Stimulated activated CD8-positive, alpha-beta memory T cell treated with anti-CD3 and anti-CD28 coated beads, Interleukin-4, amount 100 ng/mL, for 48 hours (primary cell): ENCODE results near the gene CBLL2.
"Not testable (repeated sequence)": the region's sequence is repeated elsewhere in the genome, so short reads cannot be mapped to it uniquely, and the experiment has no call there.

Experiments used
- DNase-seq: peaks from one replicate; pipeline ENCODE4 v3.0.0-alpha.2; 2020

Gene CBLL2, protein sequence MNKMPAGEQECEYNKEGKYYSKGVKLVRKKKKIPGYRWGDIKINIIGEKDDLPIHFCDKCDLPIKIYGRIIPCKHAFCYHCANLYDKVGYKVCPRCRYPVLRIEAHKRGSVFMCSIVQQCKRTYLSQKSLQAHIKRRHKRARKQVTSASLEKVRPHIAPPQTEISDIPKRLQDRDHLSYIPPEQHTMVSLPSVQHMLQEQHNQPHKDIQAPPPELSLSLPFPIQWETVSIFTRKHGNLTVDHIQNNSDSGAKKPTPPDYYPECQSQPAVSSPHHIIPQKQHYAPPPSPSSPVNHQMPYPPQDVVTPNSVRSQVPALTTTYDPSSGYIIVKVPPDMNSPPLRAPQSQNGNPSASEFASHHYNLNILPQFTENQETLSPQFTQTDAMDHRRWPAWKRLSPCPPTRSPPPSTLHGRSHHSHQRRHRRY

DNA sequence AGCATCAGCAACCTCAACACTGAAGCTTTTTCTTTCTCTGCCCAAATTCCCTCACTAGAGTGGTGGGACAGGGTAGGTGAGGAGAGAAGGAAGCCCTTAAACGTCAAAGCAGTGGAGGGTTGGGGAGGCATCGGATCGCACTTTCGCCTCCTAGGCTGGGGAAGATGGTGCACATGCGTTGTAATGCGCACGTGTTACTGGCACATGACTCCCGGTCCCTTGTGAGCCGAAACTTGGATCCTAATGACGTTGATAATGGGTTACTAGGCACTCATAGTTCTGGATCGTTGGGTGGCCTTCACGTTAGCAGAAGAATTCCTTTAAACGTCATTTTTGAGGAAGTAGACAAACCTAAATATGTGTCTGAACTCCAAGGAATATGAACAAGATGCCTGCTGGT, at the start of gene CBLL2:
Gene CBLL2, plus strand, starts transcription at position 301 of the 400 bp plus-strand sequence. Its CDS starts 79 bp downstream, at position 380.
- DNase-seq, result no peak

DNA sequence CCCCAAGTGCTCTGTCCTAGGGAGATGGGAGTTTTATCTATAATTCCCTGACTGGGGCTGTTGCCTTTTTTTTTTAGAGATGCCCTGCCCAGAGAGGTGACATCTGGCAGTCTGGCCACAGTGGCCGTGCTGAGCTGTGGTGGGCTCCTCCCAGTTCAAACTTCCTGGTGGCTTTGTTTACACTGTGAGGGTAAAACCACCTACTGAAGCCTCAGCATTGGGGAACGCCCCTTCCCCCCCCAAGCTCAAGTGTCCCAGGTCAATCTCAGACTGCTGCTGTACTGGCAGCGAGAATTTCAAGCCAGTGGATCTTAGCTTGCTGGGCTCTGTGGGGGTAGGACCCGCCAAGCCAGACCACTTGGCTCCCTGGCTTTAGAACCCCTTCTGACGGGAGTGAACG, 38.3 kb upstream of the CBLL2 start:
- no peak for DNase-seq

DNA sequence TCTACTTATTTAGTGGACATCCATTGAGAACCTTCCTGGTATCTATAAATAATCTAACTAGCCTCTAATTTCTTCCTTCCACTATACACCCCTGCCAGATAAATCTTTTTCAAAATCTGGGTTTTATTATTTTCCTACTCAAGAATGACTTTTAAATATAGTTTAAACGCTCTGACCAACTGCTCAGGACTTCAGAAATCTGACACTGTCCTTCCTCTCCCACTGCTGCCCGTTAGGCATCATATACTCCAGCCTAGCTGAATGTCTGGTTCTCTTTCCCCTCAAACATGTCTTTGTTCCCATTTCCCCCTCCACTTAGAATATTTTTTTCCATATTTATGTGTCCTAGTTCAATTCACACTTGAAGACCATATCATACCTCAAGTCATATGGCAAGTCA, 35.2 kb upstream of the CBLL2 start:
- DNase-seq, result no peak

DNA sequence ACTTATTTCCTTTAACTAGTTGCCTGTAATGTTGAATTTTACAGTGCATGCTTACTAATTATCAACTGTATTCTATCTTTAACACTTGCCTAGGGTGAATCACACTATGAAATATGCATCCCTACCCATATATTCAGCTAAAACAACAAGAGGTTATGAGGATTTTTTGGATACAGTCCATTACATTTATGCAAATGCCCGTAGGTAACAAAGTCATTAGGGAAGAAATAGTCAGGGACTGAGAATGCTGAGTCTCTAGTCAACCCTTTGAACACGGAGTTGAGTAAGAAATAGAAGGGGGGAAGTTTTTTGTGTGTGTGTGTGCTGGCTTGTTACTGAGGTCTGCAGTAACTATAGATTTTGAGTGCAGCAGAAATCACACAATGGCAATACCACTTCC, 26.1 kb upstream of the CBLL2 start:
- no peak for DNase-seq

DNA sequence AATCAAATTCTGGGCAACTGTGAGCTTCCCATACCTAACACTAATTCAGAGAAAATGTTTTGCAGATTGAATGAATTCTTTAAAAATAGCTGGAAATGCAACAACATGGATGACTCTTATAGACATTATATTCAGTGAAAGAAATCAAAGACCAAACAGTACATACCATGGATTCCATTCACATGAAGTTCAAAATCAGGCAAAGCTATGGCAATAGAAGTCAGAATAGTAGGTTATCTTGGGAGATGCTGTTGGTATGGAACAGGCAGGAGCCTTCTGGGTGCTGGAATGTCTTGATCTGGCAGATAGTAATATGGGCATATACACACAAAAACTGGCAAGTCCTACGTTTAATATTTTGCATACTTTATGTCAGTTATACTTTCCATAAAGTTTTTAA, 25.5 kb upstream of the CBLL2 start:
- no peak for DNase-seq

DNA sequence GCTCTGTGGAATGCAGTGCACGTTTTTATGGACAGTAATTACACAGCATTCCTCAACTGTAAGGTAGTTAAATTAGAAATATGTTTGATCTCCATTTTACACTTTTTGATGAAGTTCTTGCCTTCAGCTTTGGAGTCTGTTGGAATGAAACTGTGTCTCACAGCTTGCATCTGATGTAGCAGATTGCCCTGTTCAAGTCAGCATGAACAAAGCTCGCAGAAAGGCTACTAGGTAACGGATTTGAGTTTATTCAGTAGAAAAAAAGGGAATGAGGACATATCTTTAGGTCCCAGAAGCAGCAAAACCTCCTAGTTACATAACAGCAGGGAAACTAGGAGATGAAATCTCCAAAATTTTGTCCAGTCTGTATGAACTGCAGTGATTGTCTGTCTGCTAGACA, 24.3 kb upstream of the CBLL2 start:
- DNase-seq, result no peak

DNA sequence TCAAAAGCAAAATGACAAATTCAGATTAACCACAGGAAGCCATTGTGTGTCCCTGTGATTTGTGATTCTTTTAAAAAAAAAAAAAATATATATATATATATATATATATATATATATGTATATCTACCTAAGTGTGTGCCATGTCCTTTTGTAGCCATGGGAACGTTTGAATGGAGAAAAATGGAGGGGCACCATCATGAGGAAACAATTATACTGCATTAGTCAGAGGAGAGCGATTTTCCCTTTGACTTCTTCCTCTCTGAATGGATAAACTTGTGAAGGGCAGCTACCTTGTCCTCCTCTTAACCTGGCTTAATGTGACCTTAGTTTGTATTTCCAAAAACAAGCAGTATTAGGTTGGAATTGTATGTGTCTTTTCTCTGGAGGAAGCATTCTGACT, 23.3 kb upstream of the CBLL2 start:
- no peak for DNase-seq

DNA sequence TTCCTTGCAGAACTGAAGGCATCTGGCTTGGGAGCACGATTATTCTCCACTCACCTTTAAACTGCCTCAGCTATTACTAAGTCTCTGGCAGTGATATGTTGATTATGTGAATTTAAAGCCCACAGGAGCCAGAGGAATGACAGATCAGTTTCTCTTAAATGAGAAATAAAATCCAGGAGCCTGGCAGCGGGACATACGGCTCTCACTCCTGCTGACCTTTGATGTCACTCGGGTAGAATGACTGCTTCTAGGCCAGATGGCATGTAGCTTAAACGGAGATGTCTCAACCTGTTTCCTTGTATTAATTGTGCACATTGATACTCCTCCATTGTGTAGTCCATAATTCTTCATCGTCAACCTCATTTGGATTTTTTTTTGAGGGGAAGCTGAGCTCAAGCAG, 4.0 kb upstream of the CBLL2 start:
- no peak for DNase-seq

DNA sequence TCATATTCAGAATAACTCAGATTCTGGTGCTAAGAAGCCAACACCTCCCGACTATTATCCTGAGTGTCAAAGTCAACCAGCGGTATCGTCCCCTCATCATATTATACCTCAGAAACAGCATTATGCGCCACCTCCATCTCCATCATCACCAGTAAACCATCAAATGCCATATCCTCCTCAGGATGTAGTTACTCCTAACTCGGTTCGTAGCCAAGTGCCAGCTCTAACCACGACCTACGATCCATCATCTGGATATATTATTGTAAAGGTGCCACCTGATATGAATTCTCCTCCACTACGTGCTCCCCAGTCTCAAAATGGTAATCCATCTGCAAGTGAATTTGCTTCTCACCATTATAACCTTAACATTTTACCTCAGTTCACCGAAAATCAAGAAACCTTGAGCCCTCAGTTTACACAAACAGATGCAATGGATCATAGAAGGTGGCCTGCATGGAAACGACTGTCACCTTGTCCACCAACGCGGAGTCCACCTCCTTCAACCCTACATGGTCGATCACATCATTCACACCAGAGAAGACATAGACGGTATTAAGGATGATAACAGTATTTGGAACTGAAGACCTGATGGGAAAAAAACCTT, 1.1 kb downstream of the CBLL2 start:
- DNase-seq, result no peak

DNA sequence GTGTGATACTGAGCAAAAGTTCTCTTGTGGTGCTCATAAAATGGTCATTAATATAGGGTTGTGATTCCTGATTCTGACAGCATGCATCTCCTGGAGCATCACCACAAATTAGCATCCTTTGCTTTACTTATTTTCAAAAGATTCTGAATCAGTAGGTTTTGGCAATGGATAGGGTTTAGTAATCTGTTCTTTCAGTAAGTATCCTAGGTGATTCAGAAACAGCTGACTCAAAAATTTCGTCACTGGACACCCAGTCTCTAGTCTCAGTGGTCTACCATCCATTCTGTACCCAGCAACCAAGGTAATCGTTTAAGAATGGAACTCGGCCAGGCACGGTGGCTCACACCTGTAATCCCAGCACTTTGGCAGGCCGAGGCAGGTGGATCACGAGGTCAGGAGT, 4.1 kb downstream of the CBLL2 start:
- no peak for DNase-seq

DNA sequence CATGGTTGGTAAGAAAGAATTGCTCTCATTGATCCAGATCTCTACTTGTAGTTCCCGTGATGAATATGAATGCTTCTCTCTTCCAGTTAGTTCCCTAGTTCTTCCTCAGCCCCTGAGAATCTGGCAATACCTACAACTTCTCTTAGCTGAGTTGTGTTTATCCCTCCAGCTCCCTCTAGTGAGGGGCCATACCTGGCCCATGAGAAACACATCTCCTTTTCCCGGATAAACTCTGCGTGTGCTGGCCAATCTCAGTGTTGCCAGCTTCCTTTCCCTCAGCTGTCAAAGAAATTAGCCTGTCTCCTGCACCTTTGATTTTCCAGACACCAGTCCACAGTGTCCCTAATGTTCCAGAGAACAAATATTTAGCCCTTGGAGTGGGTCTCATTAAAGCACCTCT, 5.7 kb downstream of the CBLL2 start:
- DNase-seq, result no peak

DNA sequence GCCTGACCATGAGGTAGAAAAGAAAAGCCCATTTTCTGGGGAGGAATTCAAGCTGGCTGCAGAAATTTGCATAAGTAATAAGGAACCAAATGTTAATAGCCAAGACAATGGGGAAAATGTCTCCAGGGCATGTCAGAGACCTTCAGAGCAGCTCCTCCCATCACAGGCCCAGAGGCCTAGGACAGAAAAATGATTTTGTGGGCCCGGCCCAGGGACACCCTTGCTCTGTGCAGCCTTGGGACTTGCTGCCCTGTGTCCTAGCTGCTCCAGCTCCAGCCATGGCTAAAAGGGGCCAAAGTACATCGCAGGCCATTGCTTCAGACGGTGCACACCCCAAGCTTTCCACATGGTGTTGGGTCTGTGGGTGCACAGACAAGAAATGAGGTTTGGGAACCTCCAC, 16.5 kb downstream of the CBLL2 start:
- DNase-seq, result not testable (repeated sequence)

DNA sequence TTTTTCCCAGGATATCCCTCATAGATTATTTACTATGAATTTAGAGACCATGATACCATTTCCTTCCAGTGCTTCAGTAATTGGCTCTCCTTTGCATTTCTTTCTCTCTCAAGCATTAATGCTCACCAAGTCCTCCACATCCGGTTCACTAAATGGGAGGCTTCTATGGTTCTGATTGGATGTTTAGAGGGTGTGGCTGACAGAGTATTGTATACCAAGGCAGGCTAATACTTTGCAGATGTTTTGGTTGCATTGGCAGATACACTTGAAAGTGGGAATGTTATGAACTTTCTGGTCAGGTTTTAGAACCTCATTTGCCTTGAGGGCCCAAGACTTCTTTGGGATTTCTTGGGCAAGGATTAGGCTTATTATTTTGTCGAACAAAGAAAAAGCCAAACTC, 24.2 kb downstream of the CBLL2 start:
- no peak for DNase-seq

DNA sequence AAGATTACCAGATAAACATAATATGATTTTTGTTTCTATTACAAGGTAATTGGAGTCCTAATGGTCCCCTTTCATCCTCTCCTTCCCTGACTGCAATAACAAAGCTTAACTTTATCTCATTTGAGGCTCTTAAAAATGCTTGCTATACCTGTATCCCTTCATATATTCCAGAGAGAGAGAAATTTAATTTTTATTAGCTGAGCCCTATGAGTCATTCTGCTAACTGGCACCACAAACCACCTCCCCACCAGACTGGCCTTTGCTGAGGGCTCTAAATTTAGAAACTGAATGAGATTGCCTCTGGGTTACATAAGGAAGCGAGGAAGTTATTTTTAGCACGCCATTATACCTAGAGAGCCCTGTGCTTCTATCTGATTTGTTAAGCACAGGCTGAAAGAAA, 27.4 kb downstream of the CBLL2 start:
- no peak for DNase-seq

DNA sequence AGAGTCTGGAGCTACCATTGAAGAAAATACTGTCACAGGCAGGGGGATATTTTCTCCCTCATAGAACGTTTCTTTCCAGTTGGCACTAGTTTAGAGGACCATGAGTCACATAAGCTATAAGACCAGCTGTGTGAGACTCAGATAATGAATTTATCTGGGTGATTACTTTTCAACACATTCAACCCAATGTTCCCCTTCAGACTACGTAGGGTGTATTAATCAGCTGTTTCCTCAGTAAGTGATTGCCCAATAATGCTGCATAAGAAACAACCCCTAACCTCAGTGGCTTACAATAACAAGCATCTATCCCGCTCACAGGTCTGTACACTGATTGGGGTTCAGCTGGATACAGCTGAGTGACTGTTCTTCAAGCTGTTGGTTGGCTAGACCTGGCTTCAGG, 38.1 kb downstream of the CBLL2 start:
- no peak for DNase-seq

DNA sequence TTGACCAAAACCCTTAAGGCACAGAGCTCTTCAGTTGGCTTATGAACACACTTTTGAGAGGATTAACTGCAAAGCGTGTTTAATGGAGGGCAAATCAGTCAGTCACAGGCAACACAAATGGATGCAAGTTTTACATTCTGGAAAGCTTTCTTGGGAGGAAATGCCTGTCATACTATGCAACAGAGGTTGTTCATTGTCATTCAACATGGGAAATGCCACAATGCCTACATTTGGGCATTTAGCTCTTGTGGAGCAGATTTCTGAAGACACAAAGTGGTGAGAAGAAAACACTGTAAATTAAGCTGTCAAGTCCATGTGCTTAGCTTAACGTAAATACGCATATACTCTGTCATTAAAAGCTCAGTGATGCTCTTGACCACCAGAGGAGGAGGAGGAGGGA, 41.1 kb downstream of the CBLL2 start:
- DNase-seq, result no peak

DNA sequence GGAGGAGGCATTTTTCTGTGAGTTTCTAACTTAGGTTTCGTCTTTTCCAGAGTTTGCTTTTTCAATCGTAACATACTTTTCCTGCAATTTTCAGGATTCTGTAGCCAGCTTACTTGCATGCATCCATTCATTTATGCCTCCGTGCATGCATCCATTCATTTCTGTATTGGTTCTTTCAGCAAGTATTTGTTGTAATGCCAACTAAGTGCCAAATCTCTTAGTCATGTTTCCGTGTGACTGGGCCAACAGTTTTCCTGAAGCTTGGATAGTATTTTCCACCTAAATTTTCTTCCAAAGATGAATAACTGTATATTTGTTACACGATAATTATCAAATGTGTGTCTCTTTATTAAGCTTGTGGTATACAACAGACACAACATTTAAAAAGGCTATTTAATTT, 41.5 kb downstream of the CBLL2 start:
- no peak for DNase-seq

DNA sequence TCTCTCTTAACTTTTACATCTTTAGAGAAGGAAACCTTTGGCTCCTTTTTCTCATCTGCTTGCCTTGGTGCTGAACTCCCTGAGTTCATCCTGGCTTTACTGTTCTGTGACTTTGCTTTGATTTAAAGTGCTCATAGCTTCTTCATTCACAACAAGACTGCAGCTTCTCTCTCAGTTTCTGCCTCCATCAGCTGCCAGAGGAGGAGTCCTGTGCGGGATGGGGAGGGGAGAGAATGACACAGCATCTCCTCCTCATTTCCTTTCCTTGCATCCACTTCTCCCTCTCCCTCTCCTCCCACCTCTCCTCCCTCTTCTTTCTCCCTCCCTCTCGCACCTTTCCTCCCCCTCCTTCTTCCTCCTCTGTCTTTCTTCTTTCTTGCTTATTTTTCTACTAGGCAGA, 42.0 kb downstream of the CBLL2 start:
- DNase-seq, result no peak

DNA sequence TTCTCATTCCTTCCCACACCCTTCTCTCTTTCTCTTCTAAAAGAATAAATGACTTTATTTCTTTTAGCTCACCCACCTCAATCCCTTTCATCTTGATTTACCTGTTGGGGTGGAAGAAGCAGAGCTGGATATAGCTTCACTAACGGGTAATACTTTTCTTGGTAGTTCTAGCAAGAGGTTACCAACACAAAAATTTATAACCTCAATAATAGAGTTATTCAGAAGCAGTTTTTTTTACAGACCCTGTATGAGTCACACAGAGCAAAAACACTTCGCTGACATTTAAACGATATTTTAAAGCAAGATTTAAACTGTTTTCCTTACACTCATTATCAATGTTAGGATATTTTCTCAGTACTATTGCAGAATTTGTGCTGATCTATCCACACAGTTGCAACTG, 42.4 kb downstream of the CBLL2 start:
- no peak for DNase-seq

DNA sequence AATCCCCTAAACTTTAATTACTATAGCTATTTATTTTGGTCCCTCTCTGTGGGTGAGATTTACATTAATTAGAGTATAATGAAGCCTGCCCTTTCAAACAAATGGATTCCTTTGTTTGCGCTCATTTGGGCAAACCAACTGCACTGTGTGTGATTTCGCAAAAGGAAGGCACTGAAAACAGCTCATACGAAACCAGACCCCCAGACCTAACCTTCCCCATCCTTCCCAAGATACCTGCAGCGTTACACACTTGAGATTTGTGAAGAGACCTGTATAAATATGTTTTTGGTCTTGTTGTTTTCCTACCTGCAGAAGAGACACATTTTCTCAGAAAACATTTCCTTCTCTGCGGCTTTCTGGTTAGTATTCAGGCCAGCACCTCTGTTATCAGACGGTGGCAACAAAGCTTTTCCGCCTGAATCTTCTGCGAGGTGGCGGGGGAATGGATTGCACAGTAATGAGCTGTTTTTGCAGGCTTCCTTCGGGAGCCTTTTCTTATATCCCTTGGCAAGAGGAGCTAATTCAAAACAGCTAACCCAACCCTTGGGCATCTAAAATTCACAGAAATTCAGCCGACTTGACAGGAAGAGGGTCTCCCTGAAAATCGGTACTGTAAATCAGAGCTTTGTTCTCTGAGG, 47.6 kb downstream of the CBLL2 start:
- no peak for DNase-seq

DNA sequence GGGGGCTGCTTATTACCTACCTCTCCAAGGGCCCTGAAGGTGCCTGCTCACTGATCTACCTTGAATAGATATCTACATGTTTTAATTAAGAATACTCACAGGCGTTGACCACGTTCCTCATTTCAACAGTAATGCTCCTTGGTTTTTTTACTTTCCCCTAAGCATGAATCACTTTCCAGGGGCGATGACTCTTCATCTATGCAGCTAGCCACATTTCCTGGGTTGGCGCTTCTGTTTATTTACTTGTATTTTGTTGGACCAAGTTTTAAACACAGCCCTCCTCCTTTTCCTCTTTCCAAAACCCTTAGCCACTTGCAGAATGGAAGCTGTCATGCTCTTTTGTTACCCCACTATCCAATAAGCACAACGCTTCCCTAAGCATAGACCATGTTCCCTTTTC, 50.8 kb downstream of the CBLL2 start:
- DNase-seq, result no peak
